Measurements from ENCODE around the gene ANXA11. TPM values are rescaled to one million over a fixed set of nuclear protein-coding genes. Genes with fewer than 3 reads are reported as not detected.

ANXA11 gene
- total RNA-seq, 1 experiment from 2014 or later: 93.8 TPM

DNA sequence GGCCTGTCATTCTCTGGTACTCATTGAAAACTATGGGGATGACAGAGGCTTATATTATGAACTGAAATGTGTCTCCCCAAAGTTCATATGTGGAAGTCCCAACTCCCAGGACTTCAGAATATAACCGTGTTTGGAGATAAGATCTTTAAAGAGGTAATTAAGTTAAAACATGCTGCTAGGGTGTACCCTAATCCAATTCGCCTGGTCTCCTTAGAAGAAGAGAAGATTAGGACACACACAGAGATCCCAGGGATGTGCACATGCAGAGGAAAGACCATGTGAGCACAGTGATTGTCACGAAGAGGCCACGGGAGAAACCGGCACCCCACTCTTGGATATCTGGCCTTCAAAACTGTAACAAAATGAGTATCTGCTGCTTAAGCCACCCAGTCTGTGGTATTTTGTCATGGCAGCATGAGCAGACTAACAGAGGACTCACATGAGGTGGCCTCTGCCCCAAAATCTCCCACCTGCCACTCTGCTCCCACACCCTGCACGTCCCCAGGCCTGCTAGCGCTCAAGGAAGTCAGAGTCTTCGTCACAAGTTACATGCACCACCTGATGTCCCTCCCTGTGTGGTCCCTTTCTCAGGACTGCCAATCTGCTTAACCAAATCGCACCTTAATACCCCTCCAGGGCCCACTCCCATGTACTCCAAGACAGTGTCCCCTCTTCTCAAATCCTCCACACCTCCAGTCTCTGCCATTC lies 46.0 kb downstream of the ANXA11 start:
- Mint-ChIP-seq H3K9me3 (ENCODE audit: unreplicated experiment) (no peaks in the 10 kb centered on the region), H3K27me3 (ENCODE audit: insufficient read depth, unreplicated experiment) (no peaks in the 10 kb centered on the region), H3K4me3 (ENCODE audit: unreplicated experiment) (no peak overlapping the region), H3K36me3 (ENCODE audit: insufficient read depth, unreplicated experiment) (peaks cover 80% of the 10 kb centered on the region), H3K4me1 (ENCODE audit: insufficient read depth, unreplicated experiment) (peaks cover 64% of the 10 kb centered on the region), H3K27ac (ENCODE audit: low read depth, unreplicated experiment) (peak overlapping the region; percentile 55)
- POLR2A ChIA-PET: interaction anchor here (0.8 to 3.0 kb wide), 6 partner anchors 10 to 48 kb away, joined by 3 to 31 read pairs (median 5); partner anchors contain the start of gene ANXA11
- no peak for DNase-seq (ENCODE audit: unreplicated experiment)
- TF ChIP-seq, protein P1, sequence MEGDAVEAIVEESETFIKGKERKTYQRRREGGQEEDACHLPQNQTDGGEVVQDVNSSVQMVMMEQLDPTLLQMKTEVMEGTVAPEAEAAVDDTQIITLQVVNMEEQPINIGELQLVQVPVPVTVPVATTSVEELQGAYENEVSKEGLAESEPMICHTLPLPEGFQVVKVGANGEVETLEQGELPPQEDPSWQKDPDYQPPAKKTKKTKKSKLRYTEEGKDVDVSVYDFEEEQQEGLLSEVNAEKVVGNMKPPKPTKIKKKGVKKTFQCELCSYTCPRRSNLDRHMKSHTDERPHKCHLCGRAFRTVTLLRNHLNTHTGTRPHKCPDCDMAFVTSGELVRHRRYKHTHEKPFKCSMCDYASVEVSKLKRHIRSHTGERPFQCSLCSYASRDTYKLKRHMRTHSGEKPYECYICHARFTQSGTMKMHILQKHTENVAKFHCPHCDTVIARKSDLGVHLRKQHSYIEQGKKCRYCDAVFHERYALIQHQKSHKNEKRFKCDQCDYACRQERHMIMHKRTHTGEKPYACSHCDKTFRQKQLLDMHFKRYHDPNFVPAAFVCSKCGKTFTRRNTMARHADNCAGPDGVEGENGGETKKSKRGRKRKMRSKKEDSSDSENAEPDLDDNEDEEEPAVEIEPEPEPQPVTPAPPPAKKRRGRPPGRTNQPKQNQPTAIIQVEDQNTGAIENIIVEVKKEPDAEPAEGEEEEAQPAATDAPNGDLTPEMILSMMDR (IDR thresholded peaks at IDR 0.05; ENCODE audit: unreplicated experiment): no peak
- CTCF ChIA-PET: interaction anchor here (0.6 to 1.7 kb wide), 3 partner anchors 63 to 297 kb away, joined by 3 to 5 read pairs (median 4); no protein-coding TSS in a partner anchor
- intact Hi-C loops (cut with micrococcal nuclease): loop anchor here (2.0 kb wide), 1 partner anchor 47 kb away; no protein-coding TSS in a partner anchor
- no TSS peak for BruUV-seq (replicated peaks)

DNA sequence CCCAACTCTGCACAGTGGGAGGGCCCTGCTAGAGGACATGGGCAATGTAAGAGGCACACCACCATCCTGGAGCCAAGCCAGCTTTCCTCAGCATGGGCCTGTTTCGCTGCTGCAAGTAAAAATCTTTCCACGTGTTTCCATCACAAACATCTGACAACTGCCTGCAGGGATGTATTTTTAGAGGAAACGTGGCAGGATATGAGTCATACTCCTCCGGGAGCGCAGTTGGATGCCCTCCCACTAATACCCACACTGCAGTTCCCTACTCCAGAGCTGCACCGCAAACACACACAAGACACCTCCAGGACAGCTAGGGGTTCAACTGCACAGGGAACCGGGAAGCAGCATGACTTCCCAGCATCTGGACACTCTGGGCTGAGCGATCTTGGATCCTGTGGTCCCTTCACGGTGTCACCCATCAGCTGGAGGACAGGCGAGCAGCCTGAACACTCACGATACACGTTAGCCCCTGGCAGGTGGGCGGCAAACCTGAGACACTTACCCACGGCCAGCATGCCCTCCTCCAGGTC lies 46.7 kb downstream of the ANXA11 start:
- intact Hi-C loops (cut with micrococcal nuclease): loop anchor here (2.0 kb wide), 1 partner anchor 48 kb away; no protein-coding TSS in a partner anchor
- no TSS peak for BruUV-seq (replicated peaks)
- no peaks in the 10 kb centered on the region for H3K9me3 Mint-ChIP-seq (ENCODE audit: unreplicated experiment)
- H3K27ac Mint-ChIP-seq (ENCODE audit: low read depth, unreplicated experiment): peak overlapping the region; percentile 55
- no peak overlapping the region for H3K4me3 Mint-ChIP-seq (ENCODE audit: unreplicated experiment)
- POLR2A ChIA-PET: interaction anchor here (0.6 to 3.0 kb wide), 8 partner anchors 10 to 1493 kb away, joined by 3 to 31 read pairs (median 3); partner anchors contain the start of gene ANXA11
- H3K4me1 Mint-ChIP-seq (ENCODE audit: insufficient read depth, unreplicated experiment): peaks cover 58% of the 10 kb centered on the region
- no peaks in the 10 kb centered on the region for H3K27me3 Mint-ChIP-seq (ENCODE audit: insufficient read depth, unreplicated experiment)
- TF ChIP-seq, protein P1 (IDR thresholded peaks at IDR 0.05; ENCODE audit: unreplicated experiment): no peak
- peaks cover 82% of the 10 kb centered on the region for H3K36me3 Mint-ChIP-seq (ENCODE audit: insufficient read depth, unreplicated experiment)
- CTCF ChIA-PET: interaction anchor here (0.6 to 1.4 kb wide), 5 partner anchors 36 to 901 kb away, joined by 3 to 5 read pairs (median 3); no protein-coding TSS in a partner anchor
- DNase-seq (ENCODE audit: unreplicated experiment): peak; percentile 98

DNA sequence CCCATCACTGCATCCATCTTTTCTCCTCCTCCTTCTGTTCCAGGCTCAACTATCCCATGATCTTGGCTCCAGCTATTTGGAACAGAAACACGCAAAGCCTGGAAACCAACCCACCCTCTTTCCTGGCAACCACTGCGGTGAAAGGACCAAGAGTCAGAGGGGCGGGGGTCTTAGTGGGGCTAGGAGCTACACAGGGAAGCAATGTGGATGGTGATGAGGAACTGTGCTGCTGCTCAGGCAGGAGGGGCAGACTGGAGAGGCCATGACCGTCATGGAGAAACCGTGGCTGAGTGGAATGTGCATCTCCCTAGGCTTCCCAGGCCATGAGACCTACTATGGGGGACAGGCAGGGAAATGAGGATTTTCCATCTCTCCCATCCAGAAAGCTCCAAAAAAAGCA lies 47.2 kb downstream of the ANXA11 start:
- TF ChIP-seq, protein P1 (IDR thresholded peaks at IDR 0.05; ENCODE audit: unreplicated experiment): no peak
- H3K27ac Mint-ChIP-seq (ENCODE audit: low read depth, unreplicated experiment): peak overlapping the region; percentile 55
- no peaks in the 10 kb centered on the region for H3K9me3 Mint-ChIP-seq (ENCODE audit: unreplicated experiment)
- H3K4me1 Mint-ChIP-seq (ENCODE audit: insufficient read depth, unreplicated experiment): peaks cover 52% of the 10 kb centered on the region
- H3K36me3 Mint-ChIP-seq (ENCODE audit: insufficient read depth, unreplicated experiment): peaks cover 82% of the 10 kb centered on the region
- H3K27me3 Mint-ChIP-seq (ENCODE audit: insufficient read depth, unreplicated experiment): no peaks in the 10 kb centered on the region
- ChIA-PET POLR2A (interaction anchor here (0.6 to 3.0 kb wide), 7 partner anchors 9 to 1493 kb away, joined by 3 to 31 read pairs (median 3); partner anchors contain the start of gene ANXA11), CTCF (interaction anchor here (0.6 to 1.4 kb wide), 5 partner anchors 37 to 902 kb away, joined by 3 to 5 read pairs (median 3); no protein-coding TSS in a partner anchor)
- no peak for DNase-seq (ENCODE audit: unreplicated experiment)
- BruUV-seq (replicated peaks): no TSS peak
- H3K4me3 Mint-ChIP-seq (ENCODE audit: unreplicated experiment): no peak overlapping the region
- intact Hi-C loops (cut with micrococcal nuclease): loop anchor here (2.0 kb wide), 1 partner anchor 49 kb away; no protein-coding TSS in a partner anchor

DNA sequence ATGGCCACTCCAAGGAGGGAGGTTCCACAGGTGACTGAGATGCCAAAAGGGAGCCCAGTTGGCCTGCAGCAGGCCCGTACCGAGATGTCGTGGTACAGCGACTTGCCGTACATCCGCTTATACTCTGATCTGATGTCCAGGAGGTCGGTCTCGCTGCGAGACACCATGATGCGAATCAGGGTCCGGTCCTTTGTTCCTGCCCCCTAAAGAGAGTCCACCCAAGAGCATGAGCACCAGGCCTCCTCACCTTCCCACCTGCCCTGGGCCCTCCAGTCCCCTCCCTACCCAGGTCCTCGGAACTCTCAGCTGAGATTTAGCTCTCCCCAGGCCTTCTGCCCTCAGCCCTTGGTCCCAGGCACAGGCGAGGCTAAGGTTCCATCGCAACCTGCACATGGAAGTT lies 47.8 kb downstream of the ANXA11 start:
- Mint-ChIP-seq H3K4me3 (ENCODE audit: unreplicated experiment) (no peak overlapping the region), H3K27ac (ENCODE audit: low read depth, unreplicated experiment) (no peak overlapping the region), H3K27me3 (ENCODE audit: insufficient read depth, unreplicated experiment) (no peaks in the 10 kb centered on the region), H3K36me3 (ENCODE audit: insufficient read depth, unreplicated experiment) (peaks cover 81% of the 10 kb centered on the region), H3K4me1 (ENCODE audit: insufficient read depth, unreplicated experiment) (peaks cover 51% of the 10 kb centered on the region), H3K9me3 (ENCODE audit: unreplicated experiment) (no peaks in the 10 kb centered on the region)
- DNase-seq (ENCODE audit: unreplicated experiment): no peak
- TF ChIP-seq, protein P1 (IDR thresholded peaks at IDR 0.05; ENCODE audit: unreplicated experiment): no peak
- intact Hi-C loops (cut with micrococcal nuclease): no loop called here
- BruUV-seq (replicated peaks): no TSS peak
- ChIA-PET CTCF (interaction anchor here (0.6 to 1.4 kb wide), 4 partner anchors 11 to 330 kb away, joined by 3 to 5 read pairs (median 4); no protein-coding TSS in a partner anchor), POLR2A (interaction anchor here (0.8 to 3.0 kb wide), 5 partner anchors 10 to 50 kb away, joined by 3 to 31 read pairs (median 7); partner anchors contain the start of gene ANXA11)
